Ishikawa (cell line): ENCODE results near the gene L3MBTL1.

Source experiments
- EGR1 ChIP-seq: IDR thresholded peaks from 2 replicates; pipeline ENCODE4 v1.6.1; 2012
- EP300 ChIP-seq: IDR thresholded peaks from 2 replicates; pipeline ENCODE4 v1.6.1; 2012; ENCODE audit warnings: borderline replicate concordance
- MAX ChIP-seq: IDR thresholded peaks from 2 replicates; pipeline ENCODE4 v1.6.1; 2012
- NFIC ChIP-seq: IDR thresholded peaks from 2 replicates; pipeline ENCODE4 v1.6.1; 2012
- RAD21 ChIP-seq: IDR thresholded peaks from 2 replicates; pipeline ENCODE4 v1.6.1; 2012; ENCODE audit warnings: low read depth
- REST ChIP-seq: IDR thresholded peaks from 2 replicates; pipeline ENCODE4 v1.6.1; 2012; ENCODE audit warnings: low read depth, mild to moderate bottlenecking
- TEAD4 ChIP-seq: IDR thresholded peaks from 2 replicates; pipeline ENCODE4 v1.6.1; 2012
- YY1 ChIP-seq: IDR thresholded peaks from 2 replicates; pipeline ENCODE4 v1.6.1; 2012; ENCODE audit warnings: low read depth
- ZBTB7A ChIP-seq: IDR thresholded peaks from 2 replicates; pipeline ENCODE4 v1.6.1; 2012; ENCODE audit warnings: low read depth

GRCh38 chr20:43558412-43559146 is 51.1 kb downstream of the L3MBTL1 start, which contains the start of gene SGK2:
- TF ChIP-seq ZBTB7A (no peak), TEAD4 (no peak), YY1 (no peak), MAX (no peak), EGR1 (no peak), RAD21 (no peak), EP300 (no peak), NFIC (no peak), REST (no peak)
